Ishikawa (cell line): ENCODE data around the gene RAP1GAP2.

Experiments used
- CEBPB ChIP-seq: IDR thresholded peaks from 2 replicates; pipeline ENCODE4 v1.6.1; 2012
- EGR1 ChIP-seq: IDR thresholded peaks from 2 replicates; pipeline ENCODE4 v1.6.1; 2012
- EP300 ChIP-seq: IDR thresholded peaks from 2 replicates; pipeline ENCODE4 v1.6.1; 2012; ENCODE audit warnings: borderline replicate concordance
- FOXM1 ChIP-seq: IDR thresholded peaks from 2 replicates; pipeline ENCODE4 v1.6.1; 2012; ENCODE audit warnings: low read depth, borderline replicate concordance
- NFIC ChIP-seq: IDR thresholded peaks from 2 replicates; pipeline ENCODE4 v1.6.1; 2012
- RAD21 ChIP-seq: IDR thresholded peaks from 2 replicates; pipeline ENCODE4 v1.6.1; 2012; ENCODE audit warnings: low read depth
- TAF1 ChIP-seq: IDR thresholded peaks from 2 replicates; pipeline ENCODE4 v1.6.1; 2012; ENCODE audit warnings: low read depth, mild to moderate bottlenecking
- TF ChIP-seq, protein P1 (sequence below): IDR thresholded peaks from 2 replicates; pipeline ENCODE4 v1.6.1; 2012
- TF ChIP-seq, protein P2 (sequence below): IDR thresholded peaks from 2 replicates; pipeline ENCODE4 v1.6.1; 2012; ENCODE audit warnings: low read depth, mild to moderate bottlenecking

DNA sequence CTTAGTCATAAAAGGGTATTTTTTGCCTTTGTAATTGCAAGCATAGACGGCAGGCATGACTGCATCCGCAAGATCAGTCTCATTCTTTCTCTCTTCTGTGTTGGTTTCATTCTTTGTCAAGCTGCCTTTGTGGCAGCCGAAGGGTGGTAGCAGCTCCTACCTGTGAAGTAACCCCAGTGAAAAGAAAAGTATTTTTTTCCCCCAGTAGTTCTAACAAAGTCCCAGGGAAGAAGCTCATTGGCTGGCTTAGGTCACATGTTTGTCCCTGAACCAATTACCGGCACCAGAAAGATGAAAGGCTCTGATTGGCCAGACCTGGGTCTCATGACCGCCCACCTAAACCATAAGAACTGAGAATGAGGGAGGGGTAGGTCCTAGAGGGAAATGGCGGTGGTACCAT, 110.7 kb downstream of the RAP1GAP2 start:
- TF ChIP-seq, protein P1, sequence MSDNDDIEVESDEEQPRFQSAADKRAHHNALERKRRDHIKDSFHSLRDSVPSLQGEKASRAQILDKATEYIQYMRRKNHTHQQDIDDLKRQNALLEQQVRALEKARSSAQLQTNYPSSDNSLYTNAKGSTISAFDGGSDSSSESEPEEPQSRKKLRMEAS, result no peak
- TF ChIP-seq TAF1, result no peak
- TF ChIP-seq, protein P2, sequence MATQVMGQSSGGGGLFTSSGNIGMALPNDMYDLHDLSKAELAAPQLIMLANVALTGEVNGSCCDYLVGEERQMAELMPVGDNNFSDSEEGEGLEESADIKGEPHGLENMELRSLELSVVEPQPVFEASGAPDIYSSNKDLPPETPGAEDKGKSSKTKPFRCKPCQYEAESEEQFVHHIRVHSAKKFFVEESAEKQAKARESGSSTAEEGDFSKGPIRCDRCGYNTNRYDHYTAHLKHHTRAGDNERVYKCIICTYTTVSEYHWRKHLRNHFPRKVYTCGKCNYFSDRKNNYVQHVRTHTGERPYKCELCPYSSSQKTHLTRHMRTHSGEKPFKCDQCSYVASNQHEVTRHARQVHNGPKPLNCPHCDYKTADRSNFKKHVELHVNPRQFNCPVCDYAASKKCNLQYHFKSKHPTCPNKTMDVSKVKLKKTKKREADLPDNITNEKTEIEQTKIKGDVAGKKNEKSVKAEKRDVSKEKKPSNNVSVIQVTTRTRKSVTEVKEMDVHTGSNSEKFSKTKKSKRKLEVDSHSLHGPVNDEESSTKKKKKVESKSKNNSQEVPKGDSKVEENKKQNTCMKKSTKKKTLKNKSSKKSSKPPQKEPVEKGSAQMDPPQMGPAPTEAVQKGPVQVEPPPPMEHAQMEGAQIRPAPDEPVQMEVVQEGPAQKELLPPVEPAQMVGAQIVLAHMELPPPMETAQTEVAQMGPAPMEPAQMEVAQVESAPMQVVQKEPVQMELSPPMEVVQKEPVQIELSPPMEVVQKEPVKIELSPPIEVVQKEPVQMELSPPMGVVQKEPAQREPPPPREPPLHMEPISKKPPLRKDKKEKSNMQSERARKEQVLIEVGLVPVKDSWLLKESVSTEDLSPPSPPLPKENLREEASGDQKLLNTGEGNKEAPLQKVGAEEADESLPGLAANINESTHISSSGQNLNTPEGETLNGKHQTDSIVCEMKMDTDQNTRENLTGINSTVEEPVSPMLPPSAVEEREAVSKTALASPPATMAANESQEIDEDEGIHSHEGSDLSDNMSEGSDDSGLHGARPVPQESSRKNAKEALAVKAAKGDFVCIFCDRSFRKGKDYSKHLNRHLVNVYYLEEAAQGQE, result no peak
- TF ChIP-seq RAD21, result no peak
- TF ChIP-seq EP300, result no peak
- TF ChIP-seq CEBPB, result no peak
- TF ChIP-seq EGR1, result no peak
- TF ChIP-seq FOXM1, result no peak
- no peak for TF ChIP-seq NFIC
